IPS-20b (cell line): ENCODE data around the gene PRRT2.
"Not testable (repeated sequence)": the region's sequence is repeated elsewhere in the genome, so short reads cannot be mapped to it uniquely, and the experiment has no call there.

Source experiments
- H3K27ac ChIP-seq: one replicate; pipeline ENCODE4 v1.5.1; 2013; ENCODE audit warnings: low read length
- H3K27me3 ChIP-seq: 2 replicates; pipeline ENCODE4 v1.6.1; 2013; ENCODE audit warnings: mild to moderate bottlenecking, low read length, inconsistent platforms; ENCODE audit not compliant: insufficient read depth
- H3K36me3 ChIP-seq: 2 replicates; pipeline ENCODE4 v1.6.1; 2013; ENCODE audit warnings: low read depth, mild to moderate bottlenecking, inconsistent platforms, low read length, moderate library complexity; ENCODE audit not compliant: insufficient read depth
- H3K4me1 ChIP-seq: 2 replicates; pipeline ENCODE4 v1.6.1; 2013; ENCODE audit warnings: mild to moderate bottlenecking, control low read depth, inconsistent platforms, low read length, moderate library complexity; ENCODE audit not compliant: insufficient read depth
- H3K4me3 ChIP-seq: 2 replicates; pipeline ENCODE4 v1.5.1; 2013; ENCODE audit warnings: mild to moderate bottlenecking, low read length, inconsistent platforms
- H3K9ac ChIP-seq: 2 replicates; pipeline ENCODE4 v1.6.1; 2013; ENCODE audit warnings: low read depth, mild to moderate bottlenecking, inconsistent platforms, low read length, moderate library complexity
- H3K9me3 ChIP-seq: 2 replicates; pipeline ENCODE4 v1.6.1; 2013; ENCODE audit warnings: mild to moderate bottlenecking, low read depth, low read length, inconsistent platforms; ENCODE audit not compliant: insufficient read depth

PRRT2 gene

DNA sequence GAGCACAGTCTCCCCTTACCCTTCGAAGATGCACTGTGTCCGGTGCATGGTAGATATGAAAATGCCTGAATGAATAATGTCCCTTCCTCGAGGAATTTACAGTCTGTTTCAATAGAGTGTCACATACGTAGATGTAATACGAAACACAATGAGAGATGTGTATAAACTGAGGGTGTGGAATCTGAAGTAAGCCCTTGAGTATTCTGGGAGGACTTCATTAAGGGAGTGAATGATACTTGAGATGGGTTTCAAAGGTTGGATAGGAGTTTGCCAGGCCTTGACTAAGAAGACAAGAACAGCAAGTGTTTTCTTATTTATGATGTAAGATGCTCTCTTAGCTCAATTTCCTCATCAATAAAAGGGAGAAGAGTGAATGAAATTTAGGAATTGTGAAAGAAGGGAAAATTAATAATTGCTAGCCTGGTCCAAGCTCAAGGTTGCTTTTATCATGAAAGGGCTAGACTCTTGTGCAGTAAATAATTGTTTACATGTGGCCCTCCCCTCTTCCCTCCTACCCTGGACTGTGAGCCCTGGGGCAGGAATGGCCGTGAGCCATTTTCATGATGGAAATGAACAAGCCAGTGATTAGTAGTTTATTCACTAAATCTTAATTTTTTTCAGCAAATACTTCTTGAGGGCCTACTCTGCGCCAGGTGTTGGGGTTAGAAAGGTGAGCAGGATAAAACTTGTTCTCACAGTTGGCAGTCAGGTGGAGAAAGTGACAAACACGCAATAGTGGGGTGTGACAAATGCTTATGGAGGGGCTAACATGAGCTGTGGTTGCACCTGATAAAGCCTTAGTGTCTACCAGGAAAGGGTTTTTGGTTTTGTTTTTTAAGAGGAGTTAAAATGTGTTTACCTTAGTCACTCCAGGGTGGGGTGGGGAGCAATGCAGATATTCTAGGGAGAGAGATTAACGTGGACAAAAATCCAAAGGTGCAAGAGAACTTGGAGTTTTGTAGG, 19.9 kb upstream of the PRRT2 start:
- H3K27ac ChIP-seq: no peak overlapping the region
- peaks cover 11% of the 10 kb centered on the region for H3K4me1 ChIP-seq
- no peaks in the 10 kb centered on the region for H3K27me3 ChIP-seq
- H3K9ac ChIP-seq: peak overlapping the region; percentile 99
- peaks cover 34% of the 10 kb centered on the region for H3K36me3 ChIP-seq
- H3K9me3 ChIP-seq: no peaks in the 10 kb centered on the region
- H3K4me3 ChIP-seq: peak overlapping the region; percentile 82

DNA sequence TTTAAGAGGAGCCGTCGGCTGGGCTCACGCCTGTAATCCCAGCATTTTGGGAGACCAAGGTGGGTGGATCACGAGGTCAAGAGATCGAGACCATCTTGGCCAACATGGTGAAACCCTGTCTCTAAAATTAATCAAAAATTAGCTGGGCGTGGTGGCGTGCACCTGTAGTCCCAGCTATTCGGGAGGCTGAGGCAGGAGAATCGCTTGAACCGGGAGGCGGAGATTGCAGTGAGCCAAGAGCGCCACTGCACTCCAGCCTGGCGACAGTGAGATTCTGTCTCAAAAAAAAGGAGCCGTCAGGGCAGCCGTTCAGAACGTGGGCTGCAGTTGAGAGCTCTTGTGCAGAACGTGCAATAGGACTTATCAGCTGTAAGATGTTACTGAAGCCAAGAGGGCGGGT, 18.8 kb upstream of the PRRT2 start:
- H3K9me3 ChIP-seq, H3K27me3 ChIP-seq, H3K27ac ChIP-seq, H3K9ac ChIP-seq, H3K4me3 ChIP-seq: not testable (repeated sequence)
- H3K4me1 ChIP-seq: peaks cover 11% of the 10 kb centered on the region
- peaks cover 45% of the 10 kb centered on the region for H3K36me3 ChIP-seq

DNA sequence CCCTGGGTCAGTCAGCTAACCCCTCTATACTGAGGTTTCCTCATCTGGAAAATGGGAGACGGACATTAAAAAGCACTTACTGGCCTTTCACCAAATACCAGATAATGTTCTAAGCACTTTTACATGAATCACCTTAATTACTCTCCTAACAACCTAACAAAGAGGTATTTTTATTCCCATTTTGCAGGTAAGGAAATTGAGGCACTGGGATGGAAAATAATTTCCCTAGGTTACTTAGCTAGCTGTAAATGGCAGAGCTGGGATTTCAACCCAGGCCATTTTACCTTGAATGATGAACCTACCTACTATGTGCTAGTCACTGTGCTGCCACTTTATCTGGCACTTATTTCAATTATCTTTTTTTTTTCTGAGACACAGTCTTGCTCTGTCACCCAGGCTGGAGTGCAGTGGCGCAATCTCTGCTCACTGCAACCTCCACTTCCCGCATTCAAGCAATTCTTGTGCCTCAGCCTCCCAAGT, 17.7 kb upstream of the PRRT2 start:
- peaks cover 11% of the 10 kb centered on the region for H3K4me1 ChIP-seq
- H3K4me3 ChIP-seq: no peak overlapping the region
- no peaks in the 10 kb centered on the region for H3K27me3 ChIP-seq
- H3K9ac ChIP-seq: no peak overlapping the region
- peaks cover 56% of the 10 kb centered on the region for H3K36me3 ChIP-seq
- no peak overlapping the region for H3K27ac ChIP-seq
- H3K9me3 ChIP-seq: no peaks in the 10 kb centered on the region

DNA sequence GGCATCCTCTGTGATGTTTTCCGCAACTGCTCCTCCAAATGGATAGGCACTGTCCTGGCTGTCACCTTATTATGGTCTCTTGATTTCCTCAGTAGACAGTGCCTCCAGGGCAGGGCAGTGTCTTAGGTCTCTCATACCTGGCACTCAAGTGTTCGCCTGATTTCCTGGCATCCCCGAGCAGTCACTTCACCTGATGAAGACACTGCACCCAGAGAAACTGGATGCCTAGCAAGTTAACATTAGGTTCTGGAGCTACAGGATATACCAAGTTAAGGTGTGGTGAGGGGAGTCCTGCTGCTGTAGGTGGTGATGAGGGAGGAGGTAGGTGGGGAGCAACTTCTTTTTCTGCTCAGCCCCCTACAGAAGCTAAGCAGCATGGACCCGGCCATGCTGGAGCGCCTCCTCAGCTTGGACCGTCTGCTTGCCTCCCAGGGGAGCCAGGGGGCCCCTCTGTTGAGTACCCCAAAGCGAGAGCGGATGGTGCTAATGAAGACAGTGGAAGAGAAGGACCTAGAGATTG, 9.5 kb upstream of the PRRT2 start:
- Histone ChIP-seq H3K27me3 (no peaks in the 10 kb centered on the region), H3K4me3 (no peak overlapping the region), H3K36me3 (peaks cover 71% of the 10 kb centered on the region), H3K4me1 (peaks cover 13% of the 10 kb centered on the region), H3K27ac (no peak overlapping the region), H3K9me3 (no peaks in the 10 kb centered on the region), H3K9ac (no peak overlapping the region)

DNA sequence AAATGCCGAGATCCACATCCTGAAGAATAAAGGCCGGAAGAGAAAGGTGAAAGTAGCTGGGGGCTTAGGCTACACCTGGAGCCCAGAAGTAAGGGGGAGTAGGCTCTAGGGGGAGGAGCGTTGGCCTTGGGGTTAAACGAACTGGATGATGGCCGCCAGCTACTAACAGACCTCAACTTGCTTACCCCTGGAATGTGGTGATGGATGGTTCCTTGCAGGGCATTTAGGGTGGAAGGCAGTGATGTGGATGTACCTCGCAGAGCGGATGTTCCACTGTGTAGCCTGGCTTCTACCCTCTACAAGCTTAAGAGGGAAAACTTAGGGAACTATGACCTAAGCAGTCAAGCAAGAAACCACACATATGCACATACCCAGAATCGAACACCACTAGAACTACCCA, 8.0 kb upstream of the PRRT2 start:
- peak overlapping the region; percentile 93 for H3K27ac ChIP-seq
- peak overlapping the region; percentile 86 for H3K4me3 ChIP-seq
- H3K4me1 ChIP-seq: peaks cover 18% of the 10 kb centered on the region
- no peaks in the 10 kb centered on the region for H3K9me3 ChIP-seq
- H3K27me3 ChIP-seq: no peaks in the 10 kb centered on the region
- peak overlapping the region; percentile 94; the same call in 1 of the 2 replicates for H3K9ac ChIP-seq
- peaks cover 70% of the 10 kb centered on the region for H3K36me3 ChIP-seq

DNA sequence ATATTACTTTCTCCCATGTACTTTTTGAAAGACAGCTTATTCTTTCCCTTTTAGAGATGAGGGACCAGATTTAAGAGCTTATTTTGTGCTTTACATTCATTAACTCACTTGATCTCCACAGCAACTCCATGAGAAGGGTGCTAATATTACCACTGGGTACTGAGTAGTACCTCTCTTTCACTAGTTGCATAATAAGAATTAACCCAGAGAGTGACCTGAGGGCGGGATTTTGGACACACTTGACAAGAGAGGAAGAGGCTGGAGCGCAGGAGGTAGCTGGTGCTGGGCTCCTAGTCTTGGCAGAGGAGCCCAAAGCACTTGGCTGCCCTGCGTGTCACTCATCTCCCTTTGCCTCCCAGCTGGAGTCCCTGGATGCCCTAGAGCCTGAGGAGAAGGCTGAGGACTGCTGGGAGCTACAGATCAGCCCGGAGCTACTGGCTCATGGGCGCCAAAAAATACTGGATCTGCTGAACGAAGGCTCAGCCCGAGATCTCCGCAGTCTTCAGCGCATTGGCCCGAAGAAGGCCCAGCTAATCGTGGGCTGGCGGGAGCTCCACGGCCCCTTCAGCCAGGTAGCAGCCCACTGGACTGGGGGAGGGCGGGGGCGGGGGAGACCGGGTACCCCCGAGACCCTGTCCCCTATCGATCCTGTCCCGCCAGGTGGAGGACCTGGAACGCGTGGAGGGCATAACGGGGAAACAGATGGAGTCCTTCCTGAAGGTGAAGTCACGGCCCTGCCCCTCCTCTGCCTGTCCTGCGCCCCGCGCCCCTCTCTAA, 7.3 kb upstream of the PRRT2 start:
- Histone ChIP-seq H3K27me3 (no peaks in the 10 kb centered on the region), H3K9me3 (no peaks in the 10 kb centered on the region), H3K9ac (peak overlapping the region; percentile 94), H3K27ac (peak overlapping the region; percentile 93), H3K4me1 (peaks cover 19% of the 10 kb centered on the region), H3K4me3 (peak overlapping the region; percentile 86), H3K36me3 (peaks cover 69% of the 10 kb centered on the region)

DNA sequence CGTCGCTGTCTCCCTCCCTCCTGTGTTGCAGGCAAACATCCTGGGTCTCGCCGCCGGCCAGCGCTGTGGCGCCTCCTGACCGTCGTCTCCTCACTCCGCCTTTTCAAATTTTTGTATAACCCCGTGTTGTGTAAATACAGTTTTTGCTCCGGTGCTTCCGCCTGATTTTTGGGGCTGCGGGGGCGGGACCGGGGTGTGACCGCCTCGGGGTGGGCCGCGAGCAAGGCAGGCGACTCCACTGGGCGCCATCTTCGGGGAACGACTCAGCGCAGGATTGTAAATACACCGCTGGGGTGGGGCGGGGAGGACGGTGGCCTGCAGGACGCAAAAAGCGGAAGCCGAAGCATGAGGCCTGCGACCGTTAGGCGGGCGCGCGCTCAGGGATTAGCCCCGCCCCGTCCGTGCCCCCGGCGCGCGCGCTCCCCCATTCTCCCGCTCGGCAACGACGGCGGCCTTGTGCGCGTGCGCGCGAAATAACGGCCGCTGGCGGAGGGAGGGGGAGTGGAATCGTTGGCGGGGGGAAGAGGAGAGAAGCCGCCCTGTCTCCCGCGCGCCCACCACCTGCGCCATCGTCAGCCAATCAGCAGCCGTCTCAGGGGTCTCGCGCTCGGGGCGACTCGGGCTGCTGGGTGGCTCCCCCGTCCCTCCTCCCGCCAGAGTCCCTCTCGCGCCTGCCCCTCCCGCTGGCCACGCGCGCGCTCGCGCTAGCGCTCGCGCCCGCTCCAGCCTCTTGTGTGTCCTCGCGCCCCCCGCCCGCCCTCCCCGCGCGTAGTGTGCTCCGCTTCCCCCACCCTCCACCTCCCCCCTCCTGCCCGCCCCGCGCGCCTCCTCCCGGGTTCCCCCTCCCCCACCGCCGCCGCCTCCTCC, 6.5 kb upstream of the PRRT2 start:
- Histone ChIP-seq H3K4me3 (peak overlapping the region; percentile 86), H3K36me3 (peaks cover 71% of the 10 kb centered on the region), H3K4me1 (peaks cover 24% of the 10 kb centered on the region), H3K9me3 (no peaks in the 10 kb centered on the region), H3K9ac (peak overlapping the region; percentile 94), H3K27me3 (no peaks in the 10 kb centered on the region), H3K27ac (peak overlapping the region; percentile 93)

DNA sequence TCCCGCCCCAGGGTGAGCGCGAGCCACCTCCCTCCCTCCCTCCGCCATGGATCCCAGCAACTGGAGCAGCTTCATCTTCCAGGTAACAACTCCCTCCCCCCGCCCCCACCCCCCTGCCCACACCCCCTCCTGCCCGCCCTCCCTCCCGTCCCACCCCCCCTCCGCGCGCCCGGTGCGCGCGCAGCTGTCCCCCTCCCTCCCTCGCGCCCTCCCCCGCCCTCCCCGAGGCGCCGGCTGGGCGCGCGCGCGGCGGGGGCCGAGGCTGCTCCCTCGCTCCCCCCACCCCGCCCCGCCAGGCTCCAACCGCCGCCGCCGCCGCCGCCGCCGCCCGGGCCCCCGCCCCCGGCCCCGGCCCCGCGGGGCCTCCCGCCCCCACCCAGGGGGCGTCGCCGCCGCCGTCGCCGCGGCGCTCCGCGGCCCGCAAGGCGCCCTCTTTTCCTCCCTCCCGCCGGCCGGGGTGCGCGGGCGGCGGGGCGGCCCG, 5.9 kb upstream of the PRRT2 start, which contains the start of gene MAZ:
TSS of gene MAZ (plus strand) at position 431 of the 481 bp plus-strand sequence. CDS start 173 bp downstream, outside the sequence.
- Histone ChIP-seq H3K9me3 (no peaks in the 10 kb centered on the region), H3K27me3 (no peaks in the 10 kb centered on the region), H3K9ac (peak within 1 kb of the TSS; percentile 94), H3K36me3 (peaks cover 65% of the 10 kb centered on the region), H3K27ac (peak within 1 kb of the TSS; percentile 93), H3K4me1 (peaks cover 24% of the 10 kb centered on the region), H3K4me3 (peak within 1 kb of the TSS; percentile 96)

DNA sequence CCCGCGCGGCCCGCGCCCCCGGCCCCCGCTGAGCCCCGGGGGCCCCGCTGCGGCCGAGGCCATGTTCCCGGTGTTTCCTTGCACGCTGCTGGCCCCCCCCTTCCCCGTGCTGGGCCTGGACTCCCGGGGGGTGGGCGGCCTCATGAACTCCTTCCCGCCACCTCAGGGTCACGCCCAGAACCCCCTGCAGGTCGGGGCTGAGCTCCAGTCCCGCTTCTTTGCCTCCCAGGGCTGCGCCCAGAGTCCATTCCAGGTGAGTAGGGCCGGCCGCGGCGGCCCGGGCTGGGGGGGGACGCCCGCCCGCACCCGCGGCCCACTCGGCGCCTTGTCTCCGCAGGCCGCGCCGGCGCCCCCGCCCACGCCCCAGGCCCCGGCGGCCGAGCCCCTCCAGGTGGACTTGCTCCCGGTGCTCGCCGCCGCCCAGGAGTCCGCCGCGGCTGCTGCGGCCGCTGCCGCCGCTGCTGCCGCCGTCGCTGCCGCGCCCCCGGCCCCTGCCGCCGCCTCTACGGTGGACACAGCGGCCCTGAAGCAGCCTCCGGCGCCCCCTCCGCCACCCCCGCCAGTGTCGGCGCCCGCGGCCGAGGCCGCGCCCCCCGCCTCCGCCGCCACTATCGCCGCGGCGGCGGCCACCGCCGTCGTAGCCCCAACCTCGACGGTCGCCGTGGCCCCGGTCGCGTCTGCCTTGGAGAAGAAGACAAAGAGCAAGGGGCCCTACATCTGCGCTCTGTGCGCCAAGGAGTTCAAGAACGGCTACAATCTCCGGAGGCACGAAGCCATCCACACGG, 5.2 kb upstream of the PRRT2 start:
- peak overlapping the region; percentile 94 for H3K9ac ChIP-seq
- H3K4me1 ChIP-seq: peaks cover 24% of the 10 kb centered on the region
- peaks cover 58% of the 10 kb centered on the region for H3K36me3 ChIP-seq
- no peaks in the 10 kb centered on the region for H3K27me3 ChIP-seq
- peak overlapping the region; percentile 96 for H3K4me3 ChIP-seq
- H3K27ac ChIP-seq: peak overlapping the region; percentile 89
- no peaks in the 10 kb centered on the region for H3K9me3 ChIP-seq

DNA sequence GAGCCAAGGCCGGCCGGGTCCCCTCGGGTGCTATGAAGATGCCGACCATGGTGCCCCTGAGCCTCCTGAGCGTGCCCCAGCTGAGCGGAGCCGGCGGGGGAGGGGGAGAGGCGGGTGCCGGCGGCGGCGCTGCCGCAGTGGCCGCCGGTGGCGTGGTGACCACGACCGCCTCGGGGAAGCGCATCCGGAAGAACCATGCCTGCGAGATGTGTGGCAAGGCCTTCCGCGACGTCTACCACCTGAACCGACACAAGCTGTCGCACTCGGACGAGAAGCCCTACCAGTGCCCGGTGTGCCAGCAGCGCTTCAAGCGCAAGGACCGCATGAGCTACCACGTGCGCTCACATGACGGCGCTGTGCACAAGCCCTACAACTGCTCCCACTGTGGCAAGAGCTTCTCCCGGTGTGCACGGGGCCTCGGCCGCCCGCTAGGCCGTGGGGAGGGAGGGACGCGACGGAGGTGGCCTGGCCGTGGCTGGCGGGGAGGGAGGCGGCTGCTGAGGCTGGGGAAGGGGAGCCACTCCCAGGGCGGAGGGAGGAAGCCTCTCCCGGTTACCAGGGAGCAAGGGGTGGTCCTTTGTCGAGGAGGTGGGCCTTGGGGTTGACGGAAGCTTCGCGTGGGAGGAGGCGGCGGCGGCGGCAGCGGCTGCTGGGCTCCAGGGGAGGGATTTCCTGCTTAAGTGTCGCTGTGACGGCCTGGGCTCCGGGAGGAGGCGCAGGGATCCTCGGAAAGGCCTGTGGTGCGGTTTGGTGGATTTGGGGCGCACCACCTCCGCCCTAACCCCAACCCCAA, 4.4 kb upstream of the PRRT2 start:
- no peaks in the 10 kb centered on the region for H3K9me3 ChIP-seq
- H3K27ac ChIP-seq: peak overlapping the region; percentile 89
- H3K36me3 ChIP-seq: peaks cover 50% of the 10 kb centered on the region
- H3K4me1 ChIP-seq: peaks cover 24% of the 10 kb centered on the region
- peak overlapping the region; percentile 94 for H3K9ac ChIP-seq
- peak overlapping the region; percentile 96 for H3K4me3 ChIP-seq
- H3K27me3 ChIP-seq: no peaks in the 10 kb centered on the region
